K562 treated with DMSO at 1 percent for 12 hours (cell line): ENCODE measurements around the gene FAM222A. TPM values are rescaled to one million over a fixed set of nuclear protein-coding genes. Genes with fewer than 3 reads are reported as not detected.

Source experiments
- total RNA-seq: library from RNA; unstranded; fragments of 300-600 nt; gene quantifications from 2 replicates; pipeline ENCODE4 v1.2.3, GENCODE V29; 2022; ENCODE audit not compliant: insufficient read depth

The FAM222A gene
- 1.1 and 2.5 TPM in 2 replicates for total RNA-seq

GRCh38 chr12:109713187-109714070 is at the start of gene FAM222A:
FAM222A (plus strand) TSS chr12:109713825; CDS start chr12:109744147, 30,322 bp downstream.

Other genes with a start within 250 kb of the FAM222A start
- 8.8 and 15.9 TPM in 2 replicates for gene KCTD10, start 236.5 kb upstream of the FAM222A start, total RNA-seq
- 7.7 and 24.1 TPM in 2 replicates for gene UBE3B, start 236.2 kb upstream of the FAM222A start, total RNA-seq
- 20.5 and 34.5 TPM in 2 replicates for gene MMAB, start 140.3 kb upstream of the FAM222A start, total RNA-seq
- gene MVK, start 140.0 kb upstream of the FAM222A start, total RNA-seq: 29.6 and 36.5 TPM in 2 replicates
- not detected in 2 replicates for gene TRPV4, start 119.6 kb downstream of the FAM222A start, total RNA-seq
- 7.2 and 10.9 TPM in 2 replicates for gene GLTP, start 166.7 kb downstream of the FAM222A start, total RNA-seq
- gene TCHP, start 186.4 kb downstream of the FAM222A start, total RNA-seq: 13.5 and 25.5 TPM in 2 replicates